ENCODE results near the gene BOLL. TPM values are rescaled to one million over a fixed set of nuclear protein-coding genes. Genes with fewer than 3 reads are reported as not detected.

The BOLL gene
- total and polyA plus RNA-seq, 8 donors = 0.10 TPM; not detected in 7

- Histone ChIP-seq H3K27ac (no peak overlapping the region), H3K9me3 (no peaks in the 10 kb centered on the region), H3K27me3 (no peaks in the 10 kb centered on the region), H3K4me1 (no peaks in the 10 kb centered on the region), H3K36me3 (no peaks in the 10 kb centered on the region), H3K4me3 (no peak overlapping the region)
- DNase-seq (no peak), ATAC-seq (peak; percentile 21)
- intact Hi-C loops (cut with DNase I) = no loop called here
- TF ChIP-seq, protein P1, sequence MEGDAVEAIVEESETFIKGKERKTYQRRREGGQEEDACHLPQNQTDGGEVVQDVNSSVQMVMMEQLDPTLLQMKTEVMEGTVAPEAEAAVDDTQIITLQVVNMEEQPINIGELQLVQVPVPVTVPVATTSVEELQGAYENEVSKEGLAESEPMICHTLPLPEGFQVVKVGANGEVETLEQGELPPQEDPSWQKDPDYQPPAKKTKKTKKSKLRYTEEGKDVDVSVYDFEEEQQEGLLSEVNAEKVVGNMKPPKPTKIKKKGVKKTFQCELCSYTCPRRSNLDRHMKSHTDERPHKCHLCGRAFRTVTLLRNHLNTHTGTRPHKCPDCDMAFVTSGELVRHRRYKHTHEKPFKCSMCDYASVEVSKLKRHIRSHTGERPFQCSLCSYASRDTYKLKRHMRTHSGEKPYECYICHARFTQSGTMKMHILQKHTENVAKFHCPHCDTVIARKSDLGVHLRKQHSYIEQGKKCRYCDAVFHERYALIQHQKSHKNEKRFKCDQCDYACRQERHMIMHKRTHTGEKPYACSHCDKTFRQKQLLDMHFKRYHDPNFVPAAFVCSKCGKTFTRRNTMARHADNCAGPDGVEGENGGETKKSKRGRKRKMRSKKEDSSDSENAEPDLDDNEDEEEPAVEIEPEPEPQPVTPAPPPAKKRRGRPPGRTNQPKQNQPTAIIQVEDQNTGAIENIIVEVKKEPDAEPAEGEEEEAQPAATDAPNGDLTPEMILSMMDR (IDR thresholded peaks at IDR 0.05) = no peak
These were observed 36.6 kb upstream of the BOLL start for GRCh38 chr2:197821550-197822289.

- intact Hi-C loops (cut with DNase I) = no loop called here
- H3K36me3 ChIP-seq = no peaks in the 10 kb centered on the region
- TF ChIP-seq, protein P1 (IDR thresholded peaks at IDR 0.05) = no peak
- no peaks in the 10 kb centered on the region for H3K4me1 ChIP-seq
- DNase-seq (no peak), ATAC-seq (no peak)
- H3K27me3 ChIP-seq = no peaks in the 10 kb centered on the region
- H3K27ac ChIP-seq = no peak overlapping the region
- H3K4me3 ChIP-seq = no peak overlapping the region
- no peaks in the 10 kb centered on the region for H3K9me3 ChIP-seq
These were observed 29.4 kb upstream of the BOLL start for GRCh38 chr2:197814526-197814925.

DNA sequence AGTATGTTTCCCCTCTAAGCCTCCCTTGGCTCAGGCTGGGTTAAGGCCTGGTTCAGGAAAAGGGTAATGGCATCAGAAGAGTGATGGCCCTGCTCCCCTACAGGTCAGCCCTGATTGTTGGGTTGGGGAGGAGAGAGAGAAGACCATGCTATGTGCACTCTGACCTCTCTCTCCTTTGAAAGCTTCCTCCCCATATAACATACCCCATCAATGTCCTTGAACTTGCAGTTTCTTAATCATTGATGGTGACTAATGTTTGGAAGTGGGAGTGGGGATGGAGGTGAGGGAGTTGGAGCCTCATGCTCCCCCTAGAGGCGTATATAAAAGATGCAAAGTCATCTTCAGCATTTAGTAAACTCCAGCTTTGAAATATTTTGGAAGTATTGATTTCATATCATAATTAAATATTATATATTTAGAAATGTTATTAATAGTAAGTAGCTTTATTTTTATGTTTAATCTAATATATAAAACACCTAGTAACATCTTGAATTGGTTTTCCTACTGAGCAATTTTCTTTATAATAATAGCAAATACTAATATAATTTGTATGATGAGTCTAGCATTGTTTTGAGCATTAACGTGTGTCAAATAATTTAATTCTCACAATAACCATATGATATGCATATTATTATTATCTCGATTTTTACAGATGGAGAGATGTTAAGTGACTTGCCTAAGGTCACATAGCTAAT lies 28.1 kb upstream of the BOLL start:
- no peak overlapping the region for H3K27ac ChIP-seq
- no peaks in the 10 kb centered on the region for H3K9me3 ChIP-seq
- H3K36me3 ChIP-seq = no peaks in the 10 kb centered on the region
- intact Hi-C loops (cut with DNase I) = no loop called here
- no peaks in the 10 kb centered on the region for H3K4me1 ChIP-seq
- no peaks in the 10 kb centered on the region for H3K27me3 ChIP-seq
- no peak for DNase-seq
- peak; percentile 57 for ATAC-seq
- TF ChIP-seq, protein P1 (IDR thresholded peaks at IDR 0.05) = peak; percentile 49 to 54
- no peak overlapping the region for H3K4me3 ChIP-seq

GRCh38 chr2:197810491-197810890 lies 25.4 kb upstream of the BOLL start:
- Histone ChIP-seq H3K36me3 (no peaks in the 10 kb centered on the region), H3K4me1 (peaks cover 3 to 10% of the 10 kb centered on the region in 2 donors), H3K27me3 (peaks cover 0 to 2% of the 10 kb centered on the region in 2 donors), H3K4me3 (no peak overlapping the region), H3K9me3 (no peaks in the 10 kb centered on the region), H3K27ac (no peak overlapping the region)
- no peak for DNase-seq
- ATAC-seq = no peak
- intact Hi-C loops (cut with DNase I) = no loop called here
- TF ChIP-seq, protein P1 (IDR thresholded peaks at IDR 0.05) = no peak

DNA sequence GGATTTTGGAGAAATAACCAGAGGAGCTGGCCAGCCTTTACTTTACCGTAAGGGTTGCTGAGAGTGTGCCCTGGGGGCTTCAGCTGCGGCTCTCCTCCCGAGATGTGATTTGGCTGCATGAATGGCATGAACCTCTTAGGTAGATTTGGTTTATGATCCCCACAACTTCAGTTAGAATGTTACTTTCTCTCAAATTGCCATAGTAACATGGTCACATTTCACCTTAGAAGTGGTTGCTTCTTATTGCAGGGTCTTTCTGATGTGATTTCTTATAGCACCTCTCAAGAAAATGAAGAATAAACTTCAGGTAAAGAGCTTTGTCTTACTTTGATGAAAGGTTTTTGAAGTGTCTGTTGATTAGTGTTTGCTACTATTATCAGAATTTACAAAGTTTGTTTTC lies 24.9 kb upstream of the BOLL start:
- H3K4me3 ChIP-seq = no peak overlapping the region
- H3K27me3 ChIP-seq = peaks cover 0 to 6% of the 10 kb centered on the region in 2 donors
- peaks cover 4 to 11% of the 10 kb centered on the region in 2 donors for H3K4me1 ChIP-seq
- intact Hi-C loops (cut with DNase I) = no loop called here
- no peak overlapping the region for H3K27ac ChIP-seq
- H3K36me3 ChIP-seq = no peaks in the 10 kb centered on the region
- H3K9me3 ChIP-seq = no peaks in the 10 kb centered on the region
- ATAC-seq (no peak), DNase-seq (no peak)
- TF ChIP-seq, protein P1 (IDR thresholded peaks at IDR 0.05) = no peak

Data from left lung (tissue), 10 donors.